NCI-H2227 (cell line): Measurements from ENCODE around the gene SSR1.

ENCODE experiments used
- DNase-seq: peaks from one replicate; lab custom pipeline; 2025; ENCODE audit not compliant: unreplicated experiment; lab: John Stamatoyannopoulos, UW

The SSR1 gene

GRCh38 chr6:7260291-7261031 lies 52.5 kb downstream of the SSR1 start:
- DNase-seq: peak; percentile 13

GRCh38 chr6:7258231-7258763 lies 54.7 kb downstream of the SSR1 start:
- DNase-seq: no peak

- no peak for DNase-seq
These were observed 55.3 kb downstream of the SSR1 start for GRCh38 chr6:7257521-7258230.

GRCh38 chr6:7256785-7257184 lies 56.2 kb downstream of the SSR1 start:
- DNase-seq: no peak

- DNase-seq: no peak
These were observed 57.1 kb downstream of the SSR1 start for GRCh38 chr6:7255918-7256317.

GRCh38 chr6:7254980-7255835 lies 57.8 kb downstream of the SSR1 start:
- no peak for DNase-seq

- no peak for DNase-seq
These were observed 60.6 kb downstream of the SSR1 start for GRCh38 chr6:7252390-7252789.

- no peak for DNase-seq
These were observed 61.2 kb downstream of the SSR1 start for GRCh38 chr6:7251646-7252260.

GRCh38 chr6:7250812-7251211 lies 62.2 kb downstream of the SSR1 start:
- DNase-seq: no peak

GRCh38 chr6:7249946-7250643 lies 62.9 kb downstream of the SSR1 start:
- DNase-seq: no peak

GRCh38 chr6:7249391-7249790 lies 63.6 kb downstream of the SSR1 start:
- DNase-seq: no peak

GRCh38 chr6:7247828-7248227 lies 65.2 kb downstream of the SSR1 start:
- DNase-seq: no peak

- no peak for DNase-seq
These were observed 65.9 kb downstream of the SSR1 start for GRCh38 chr6:7247179-7247456.

- no peak for DNase-seq
These were observed 66.4 kb downstream of the SSR1 start for GRCh38 chr6:7246401-7247178.

- no peak for DNase-seq
These were observed 67.2 kb downstream of the SSR1 start for GRCh38 chr6:7245668-7246393.

GRCh38 chr6:7243179-7243981 lies 69.6 kb downstream of the SSR1 start:
- peak; percentile 78 for DNase-seq

- DNase-seq: no peak
These were observed 70.2 kb downstream of the SSR1 start for GRCh38 chr6:7242835-7243178.
